Calu3 (cell line): ENCODE results near the gene TAS2R30. TPM values are rescaled to one million over a fixed set of nuclear protein-coding genes. Genes with fewer than 3 reads are reported as not detected.
"Not testable (repeated sequence)": the region's sequence is repeated elsewhere in the genome, so short reads cannot be mapped to it uniquely, and the experiment has no call there.

Source experiments
- BruUV-seq: library from RNA; stranded (reverse); fragments of 400-500 nt; replicated peaks from 2 replicates; lab custom pipeline; 2021; lab: Mats Ljungman, UMichigan
- CTCF ChIA-PET: fragments of 300-600 bp; sonication (Branson Sonifier 250); formaldehyde crosslinking; loops from one replicate; lab custom pipeline; 2022; ENCODE audit warnings: antibody characterized with exemption; lab: Charles Lee
- DNase-seq: peaks from one replicate; pipeline ENCODE4 v3.0.0; 2022
- H3K27ac Mint-ChIP-seq: one replicate; pipeline ENCODE4 v1.8.0; 2022; ENCODE audit warnings: mixed read lengths; ENCODE audit not compliant: unreplicated experiment
- H3K27me3 Mint-ChIP-seq: one replicate; pipeline ENCODE4 v1.8.0; 2022; ENCODE audit warnings: mixed read lengths; ENCODE audit not compliant: unreplicated experiment
- H3K36me3 Mint-ChIP-seq: one replicate; pipeline ENCODE4 v1.8.0; 2022; ENCODE audit warnings: mild to moderate bottlenecking, moderate library complexity, mixed read lengths; ENCODE audit not compliant: insufficient read depth, unreplicated experiment
- H3K4me1 Mint-ChIP-seq: one replicate; pipeline ENCODE4 v1.8.0; 2022; ENCODE audit warnings: mild to moderate bottlenecking, low read depth, mixed read lengths; ENCODE audit not compliant: unreplicated experiment
- H3K4me3 Mint-ChIP-seq: one replicate; pipeline ENCODE4 v1.8.0; 2022; ENCODE audit warnings: mild to moderate bottlenecking, low read depth, moderate library complexity, mixed read lengths; ENCODE audit not compliant: unreplicated experiment
- H3K9me3 Mint-ChIP-seq: one replicate; pipeline ENCODE4 v1.8.0; 2022; ENCODE audit warnings: low read depth, mixed read lengths; ENCODE audit not compliant: unreplicated experiment
- CTCF ChIP-seq: fragments of 200-600 bp; IDR thresholded peaks from one replicate; pipeline ENCODE4 v1.8.0; 2022; ENCODE audit warnings: antibody characterized with exemption; ENCODE audit not compliant: unreplicated experiment
- intact Hi-C: fragments of 100-400 bp; cut with micrococcal nuclease; formaldehyde crosslinking; loops from one replicate; pipeline ENCODE4 v1.10.0; 2022; ENCODE audit not compliant: unreplicated experiment
- total RNA-seq: library from RNA; stranded (reverse); gene quantifications from 2 replicates; pipeline ENCODE4 v1.2.3, GENCODE V29; 2022

TAS2R30 gene
- total RNA-seq, 1 experiment from 2014 or later: 3.5 TPM

- intact Hi-C loops: no loop called here
- BruUV-seq: no TSS peak
- CTCF ChIA-PET: no interaction called here
- H3K4me3 Mint-ChIP-seq: no peak overlapping the region
- no peak for DNase-seq
- H3K36me3 Mint-ChIP-seq: no peaks in the 10 kb centered on the region
- no peaks in the 10 kb centered on the region for H3K27me3 Mint-ChIP-seq
- no peak for TF ChIP-seq CTCF
- H3K4me1 Mint-ChIP-seq: peaks cover 14% of the 10 kb centered on the region
- H3K9me3 Mint-ChIP-seq: peaks cover 18% of the 10 kb centered on the region
- H3K27ac Mint-ChIP-seq: no peak overlapping the region
These were observed 25.6 kb downstream of the TAS2R30 start for GRCh38 chr12:11108862-11109261.

GRCh38 chr12:11107719-11108118 lies 26.7 kb downstream of the TAS2R30 start:
- no peak for DNase-seq
- H3K27ac Mint-ChIP-seq: no peak overlapping the region
- H3K4me1 Mint-ChIP-seq: peaks cover 14% of the 10 kb centered on the region
- no TSS peak for BruUV-seq
- intact Hi-C loops: no loop called here
- CTCF ChIA-PET: interaction anchor here (0.6 kb wide), 1 partner anchor 12 kb away, joined by 4 read pairs; no protein-coding TSS in a partner anchor
- TF ChIP-seq CTCF: no peak
- no peak overlapping the region for H3K4me3 Mint-ChIP-seq
- no peaks in the 10 kb centered on the region for H3K36me3 Mint-ChIP-seq
- H3K9me3 Mint-ChIP-seq: peaks cover 17% of the 10 kb centered on the region
- no peaks in the 10 kb centered on the region for H3K27me3 Mint-ChIP-seq

- CTCF ChIA-PET: no interaction called here
- BruUV-seq: no TSS peak
- peaks cover 9% of the 10 kb centered on the region for H3K9me3 Mint-ChIP-seq
- H3K4me3 Mint-ChIP-seq: no peak overlapping the region
- H3K36me3 Mint-ChIP-seq: no peaks in the 10 kb centered on the region
- no peak overlapping the region for H3K27ac Mint-ChIP-seq
- H3K27me3 Mint-ChIP-seq: no peaks in the 10 kb centered on the region
- intact Hi-C loops: no loop called here
- peaks cover 14% of the 10 kb centered on the region for H3K4me1 Mint-ChIP-seq
- TF ChIP-seq CTCF: no peak
- no peak for DNase-seq
These were observed 28.2 kb downstream of the TAS2R30 start for GRCh38 chr12:11106288-11106687.

- no peak overlapping the region for H3K27ac Mint-ChIP-seq
- TF ChIP-seq CTCF: no peak
- no peak overlapping the region for H3K4me3 Mint-ChIP-seq
- intact Hi-C loops: no loop called here
- peaks cover 5% of the 10 kb centered on the region for H3K9me3 Mint-ChIP-seq
- CTCF ChIA-PET: interaction anchor here (0.7 kb wide), 1 partner anchor 13 kb away, joined by 3 read pairs; the partner anchor contains the start of gene TAS2R43
- H3K4me1 Mint-ChIP-seq: peaks cover 14% of the 10 kb centered on the region
- no TSS peak for BruUV-seq
- DNase-seq: no peak
- no peaks in the 10 kb centered on the region for H3K36me3 Mint-ChIP-seq
- no peaks in the 10 kb centered on the region for H3K27me3 Mint-ChIP-seq
These were observed 28.9 kb downstream of the TAS2R30 start for GRCh38 chr12:11105546-11105945.

GRCh38 chr12:11094910-11095309 lies 39.5 kb downstream of the TAS2R30 start:
- H3K4me3 Mint-ChIP-seq, CTCF ChIA-PET, DNase-seq, H3K9me3 Mint-ChIP-seq, H3K4me1 Mint-ChIP-seq, H3K36me3 Mint-ChIP-seq, H3K27ac Mint-ChIP-seq, H3K27me3 Mint-ChIP-seq, intact Hi-C loops, BruUV-seq: not testable (repeated sequence)
